Right forelimb (tissue), 1 donor: Measurements from ENCODE around the gene PLPP4.
A peak's percentile ranks its signal among the peaks of the same experiment; 100 is the strongest.

ENCODE experiments used
- DNase-seq: peaks from one replicate; pipeline ENCODE4 v3.0.0-alpha.2; 2018

The PLPP4 gene

GRCh38 chr10:120456626-120457430 lies at the start of gene PLPP4:
Gene PLPP4, plus strand, starts transcription at chr10:120457227. Its CDS starts 79 bp downstream, at chr10:120457306.
- peak; percentile 76 for DNase-seq

DNA sequence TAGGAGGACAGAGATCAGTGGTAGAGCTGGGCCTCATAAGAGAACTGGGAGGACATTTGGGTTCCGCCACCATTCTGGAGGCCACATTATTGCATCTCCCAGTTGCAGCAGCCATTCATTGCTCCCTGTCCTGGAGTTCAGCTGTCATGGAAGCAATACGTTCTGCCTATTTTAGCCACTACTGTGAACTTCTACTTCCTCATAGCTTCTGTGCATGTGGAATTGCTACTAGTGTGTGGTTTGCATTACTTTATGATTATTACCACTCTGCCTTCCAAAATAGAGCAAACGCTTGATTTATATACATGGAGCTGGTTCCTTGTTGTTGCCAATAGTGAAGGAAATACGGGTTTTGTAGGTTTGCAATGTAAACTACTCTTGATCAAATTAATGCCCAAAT lies 47.2 kb upstream of the PLPP4 start:
- no peak for DNase-seq

GRCh38 chr10:120414946-120415345 lies 42.1 kb upstream of the PLPP4 start:
- no peak for DNase-seq

DNA sequence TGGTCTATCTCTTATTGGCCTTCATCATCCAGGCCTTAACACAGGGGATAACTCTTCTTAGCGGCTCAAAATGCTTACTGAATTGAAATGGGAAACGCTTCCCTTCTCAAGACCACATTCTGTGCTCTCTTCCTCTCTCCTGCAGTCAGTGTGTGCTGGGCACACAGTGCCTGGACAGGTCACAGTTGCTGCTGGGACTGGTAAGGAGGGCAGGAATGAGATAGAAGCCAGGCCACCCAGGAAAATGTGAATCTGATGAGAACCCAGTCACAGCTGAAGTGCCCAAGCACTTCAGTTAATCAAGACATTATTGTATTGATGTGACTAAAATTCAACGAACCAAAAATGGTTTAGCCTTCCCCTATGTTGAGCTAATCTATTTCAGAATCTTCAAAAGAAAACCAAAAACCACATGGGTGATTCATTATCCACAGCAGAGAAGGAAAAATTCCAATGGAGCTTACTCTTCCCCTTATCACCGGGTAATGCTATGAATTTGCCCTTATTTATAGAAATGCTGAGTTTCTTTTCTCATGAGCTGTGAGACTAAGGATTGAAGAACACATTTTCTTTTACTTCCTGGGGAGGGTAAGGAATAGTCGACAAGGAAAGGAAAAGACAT lies 41.2 kb upstream of the PLPP4 start:
- no peak for DNase-seq

- no peak for DNase-seq
Observed at GRCh38 chr10:120420421-120420820, 36.6 kb upstream of the PLPP4 start.

DNA sequence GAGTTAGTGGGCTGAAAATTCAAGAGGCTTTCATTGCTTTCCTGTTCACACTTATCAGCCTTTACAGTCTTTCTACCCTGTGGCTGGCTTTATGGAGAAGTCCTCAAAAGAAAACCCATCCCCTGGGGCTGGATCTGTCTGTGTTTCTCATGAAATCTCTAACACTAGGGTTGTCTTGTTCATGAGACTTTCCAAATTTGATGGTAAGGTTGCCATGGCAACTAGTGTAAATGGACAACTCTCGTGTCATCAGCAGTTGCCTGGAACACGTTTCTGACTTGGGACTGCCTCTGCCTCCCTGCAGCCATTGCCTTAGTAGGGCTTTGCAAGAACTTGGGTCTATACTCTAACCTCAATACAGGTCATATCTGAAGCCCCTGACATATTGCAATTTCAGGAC lies 35.8 kb upstream of the PLPP4 start:
- DNase-seq: no peak

DNA sequence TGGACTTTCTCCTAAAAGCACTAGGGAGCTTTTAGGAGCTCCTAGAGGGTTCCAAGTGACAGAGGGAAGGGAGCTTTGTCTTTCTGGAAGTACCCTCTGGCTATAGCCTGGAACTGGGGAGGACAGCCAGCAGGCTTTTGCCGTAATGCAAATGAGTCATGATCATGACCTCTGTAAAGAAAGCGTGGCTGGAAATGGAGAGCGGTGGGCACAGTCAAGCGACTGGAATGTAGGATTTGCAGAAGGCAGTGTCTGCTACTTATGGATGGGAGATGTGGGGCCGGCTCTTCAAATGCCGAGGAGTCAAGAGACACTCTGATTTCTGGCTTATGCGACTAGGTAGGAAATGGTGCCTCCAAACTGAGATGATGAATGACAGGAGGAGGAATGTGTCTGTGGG lies 34.6 kb upstream of the PLPP4 start:
- no peak for DNase-seq

GRCh38 chr10:120423431-120424197 lies 33.4 kb upstream of the PLPP4 start:
- no peak for DNase-seq

DNA sequence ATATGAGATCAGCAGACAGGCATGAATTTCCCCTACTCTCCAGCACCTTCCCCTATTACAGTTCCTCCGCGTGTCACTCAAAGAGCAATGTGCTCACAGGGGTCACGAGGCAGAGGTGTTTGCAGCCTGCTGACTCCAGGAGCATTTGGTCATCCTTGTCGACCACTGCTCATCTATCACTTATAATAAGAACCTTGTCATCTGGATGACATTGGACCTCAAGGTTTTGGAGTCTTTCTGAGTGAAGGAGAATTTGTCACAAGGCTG lies 32.9 kb upstream of the PLPP4 start:
- DNase-seq: no peak

DNA sequence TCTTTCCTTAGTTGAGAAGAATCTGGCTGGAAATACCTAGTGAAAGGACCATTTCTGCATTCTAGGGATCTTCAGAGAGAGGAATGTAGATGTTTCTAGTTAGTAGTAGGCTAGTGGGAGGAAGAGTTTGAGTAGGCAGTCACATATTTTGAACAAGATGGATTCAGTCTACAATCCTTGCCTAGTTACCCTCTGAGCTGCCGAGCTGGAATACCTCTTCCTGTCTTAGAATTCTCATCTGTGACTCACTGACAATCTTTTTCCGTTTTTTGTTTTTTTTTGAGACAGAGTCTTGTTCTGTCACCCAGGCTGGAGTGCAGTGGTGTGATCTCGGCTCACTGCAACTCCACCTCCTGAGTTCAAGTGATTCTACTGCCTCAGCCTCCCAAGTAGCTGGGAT lies 30.7 kb upstream of the PLPP4 start:
- DNase-seq: no peak

DNA sequence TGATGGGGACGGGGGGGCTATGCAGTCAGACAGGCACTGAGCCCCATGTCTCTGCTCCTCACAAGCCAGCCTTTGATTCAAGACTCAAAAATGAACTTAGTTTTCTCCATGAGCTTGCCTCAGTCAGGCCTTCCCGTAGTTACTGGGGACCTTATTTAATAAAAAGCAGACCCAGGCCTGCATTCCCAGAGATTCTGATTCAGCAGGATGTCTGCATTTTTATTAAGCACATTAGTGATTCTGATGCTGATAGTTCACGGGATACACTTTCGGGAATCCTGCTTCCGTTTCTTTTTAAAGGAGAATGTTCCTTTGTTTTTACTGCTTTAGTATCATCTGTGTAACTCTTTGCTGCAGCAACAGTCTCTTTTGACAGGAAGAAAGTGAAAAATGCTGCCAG lies 28.3 kb upstream of the PLPP4 start:
- no peak for DNase-seq

- no peak for DNase-seq
Observed at GRCh38 chr10:120429395-120429794, 27.6 kb upstream of the PLPP4 start.

GRCh38 chr10:120431251-120431651 lies 25.8 kb upstream of the PLPP4 start:
- DNase-seq: peak; percentile 76

GRCh38 chr10:120432209-120432608 lies 24.8 kb upstream of the PLPP4 start:
- no peak for DNase-seq

DNA sequence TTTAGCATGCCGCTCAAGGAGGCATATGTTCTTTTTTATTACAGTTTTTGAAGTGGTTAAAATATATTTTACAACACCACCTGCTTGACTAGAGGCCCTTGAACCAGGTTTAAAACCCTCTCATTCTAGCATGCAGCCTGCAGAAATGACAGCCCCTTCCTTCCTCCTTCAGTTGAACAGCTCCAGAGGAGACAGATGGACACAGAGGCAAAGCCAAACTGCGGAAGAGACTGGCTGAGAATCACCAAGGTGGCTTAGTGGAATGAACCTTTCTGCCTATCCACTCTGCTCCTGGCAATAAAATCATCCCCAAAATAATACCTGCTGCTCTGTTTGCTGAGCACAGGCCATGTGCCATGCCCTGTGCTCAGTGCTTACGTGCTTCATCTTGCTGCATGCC lies 23.9 kb upstream of the PLPP4 start:
- no peak for DNase-seq

GRCh38 chr10:120436439-120437112 lies 20.5 kb upstream of the PLPP4 start:
- DNase-seq: no peak

GRCh38 chr10:120437541-120437940 lies 19.5 kb upstream of the PLPP4 start:
- no peak for DNase-seq

DNA sequence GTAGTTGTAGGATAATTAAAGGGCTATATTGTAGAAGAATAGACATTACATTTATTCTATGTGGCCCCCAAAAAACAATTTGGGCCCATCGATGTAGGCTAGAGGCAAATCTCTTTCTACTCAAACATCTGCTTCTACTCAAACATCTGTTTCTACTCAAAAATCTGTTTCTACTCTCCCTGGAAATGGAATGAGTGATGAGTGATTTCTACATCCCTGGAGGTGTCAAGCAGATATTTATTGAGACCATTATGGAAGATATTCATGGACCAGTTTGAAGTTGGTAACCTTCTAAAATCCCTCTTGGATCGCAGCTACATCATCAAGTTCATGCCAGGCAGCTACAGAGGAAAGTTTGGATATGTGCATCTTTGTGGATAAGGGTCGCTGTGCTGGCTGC lies 5.1 kb upstream of the PLPP4 start:
- no peak for DNase-seq

GRCh38 chr10:120453319-120453718 lies 3.7 kb upstream of the PLPP4 start:
- no peak for DNase-seq

GRCh38 chr10:120453886-120454285 lies 3.1 kb upstream of the PLPP4 start:
- no peak for DNase-seq

- DNase-seq: no peak
Observed at GRCh38 chr10:120455004-120455403, 2.0 kb upstream of the PLPP4 start.

DNA sequence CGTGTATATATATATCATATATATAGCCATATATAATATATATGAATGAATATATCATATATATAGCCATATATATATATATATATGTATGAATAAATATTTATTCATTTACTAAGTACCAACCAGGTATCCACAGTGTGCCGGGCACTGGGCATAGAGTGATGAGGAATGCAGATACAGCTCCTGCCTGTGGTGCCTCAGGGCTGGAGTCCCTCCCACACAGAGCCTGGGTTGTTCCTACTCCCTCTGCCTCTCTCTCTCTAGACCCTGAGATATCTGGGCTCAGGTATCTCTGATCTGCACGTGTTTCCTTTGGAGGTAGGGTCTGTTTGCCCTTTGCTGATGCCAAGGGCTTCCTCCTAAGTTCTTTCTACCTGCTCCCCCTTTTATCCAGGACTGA lies 1.4 kb upstream of the PLPP4 start:
- no peak for DNase-seq

DNA sequence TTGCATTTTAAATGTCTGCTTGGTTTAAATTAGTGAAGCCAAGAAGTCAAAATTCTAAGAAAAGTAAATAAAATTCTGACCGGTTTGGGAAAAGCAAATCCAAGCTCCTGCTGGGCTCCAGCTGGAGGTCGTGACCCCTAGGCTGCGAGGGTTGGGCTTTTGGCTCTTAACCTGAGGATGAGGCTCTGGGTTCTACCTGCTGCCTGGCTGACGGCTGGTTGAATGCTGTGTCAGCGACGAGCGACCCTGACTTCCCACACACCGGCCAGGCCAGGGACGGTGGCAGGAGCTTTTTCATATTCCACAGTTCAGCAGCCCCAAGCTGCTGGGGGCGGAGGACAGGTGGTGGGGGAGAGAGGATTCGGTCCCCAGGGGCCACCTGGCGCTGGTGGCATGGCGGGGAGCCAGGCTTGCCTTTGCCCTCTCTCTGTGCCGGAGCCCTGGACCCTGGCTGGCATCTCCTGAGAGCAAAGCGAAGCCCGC lies 843 bp upstream of the PLPP4 start:
- DNase-seq: no peak
